GM19035 (cell line): Measurements from ENCODE around the gene CFAP57.

Experiments
- ATAC-seq: cut with Tn5 transposase; IDR thresholded peaks from one replicate; pipeline ENCODE4 v1.9.1; 2021; ENCODE audit not compliant: unreplicated experiment

Gene CFAP57

DNA sequence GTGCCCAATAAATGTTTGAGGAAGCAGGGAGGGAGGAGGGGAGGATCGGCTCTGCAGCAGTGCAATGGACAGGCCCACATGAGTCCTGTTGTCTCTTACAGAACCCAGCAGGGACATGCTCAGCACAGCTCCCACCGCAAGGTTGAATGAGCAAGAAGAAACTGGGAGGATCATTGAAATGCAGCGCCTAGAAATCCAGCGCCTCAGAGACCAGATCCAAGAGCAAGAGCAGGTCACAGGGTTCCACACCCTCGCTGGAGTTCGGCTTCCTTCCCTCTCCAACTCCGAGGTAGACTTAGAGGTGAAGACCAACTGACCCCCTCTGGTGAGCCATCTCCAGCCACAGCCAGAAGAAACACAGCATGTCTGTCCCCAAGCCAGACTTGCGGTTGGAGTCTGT is 81.7 kb downstream of the CFAP57 start:
- no peak for ATAC-seq

GRCh38 chr1:43255438-43256210 is 83.5 kb downstream of the CFAP57 start:
- no peak for ATAC-seq

DNA sequence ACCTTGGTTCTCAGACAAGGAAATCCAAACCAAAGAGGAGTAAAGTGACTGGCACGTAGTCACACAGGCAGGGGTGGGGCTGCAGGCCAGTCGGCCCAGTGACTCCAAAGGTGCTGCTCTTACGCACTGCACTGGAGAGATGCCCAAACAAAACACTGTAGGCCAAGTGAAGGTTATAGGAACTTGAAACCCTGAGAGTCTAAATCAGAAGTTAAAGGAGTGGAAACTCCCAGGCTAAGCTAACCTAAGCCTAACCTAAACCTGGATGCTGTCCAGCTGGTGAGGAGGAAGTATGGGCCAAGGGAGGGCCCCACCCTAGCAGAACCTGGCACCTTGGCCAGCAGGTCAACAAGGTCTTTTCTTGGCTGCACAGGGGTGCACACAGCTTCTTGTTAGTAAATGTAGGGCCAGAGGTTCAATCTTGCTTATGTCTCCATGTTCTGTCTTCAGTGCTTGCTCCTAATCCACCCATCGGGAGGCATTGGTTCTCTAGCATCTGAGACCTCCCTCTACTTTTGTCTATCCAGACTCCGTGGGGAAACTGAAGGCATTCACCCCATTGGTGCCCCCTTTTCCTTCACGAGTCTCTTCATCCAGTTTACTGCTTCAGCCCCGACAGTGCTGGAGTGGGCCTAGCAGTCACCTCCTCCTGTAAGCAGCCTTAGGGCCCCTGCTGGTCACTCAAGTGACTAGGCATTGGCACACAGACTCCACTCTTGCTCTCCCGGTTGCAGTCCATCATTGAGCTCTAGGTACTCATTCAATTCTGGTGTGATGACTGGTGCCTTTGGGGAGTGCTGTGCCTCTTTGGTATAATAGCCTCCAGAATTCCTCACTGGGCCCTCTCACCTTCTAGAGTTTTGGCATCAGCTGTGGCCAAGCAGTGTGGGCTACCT is 84.8 kb downstream of the CFAP57 start:
- ATAC-seq: no peak

GRCh38 chr1:43258370-43258769 is 86.2 kb downstream of the CFAP57 start:
- ATAC-seq: no peak

DNA sequence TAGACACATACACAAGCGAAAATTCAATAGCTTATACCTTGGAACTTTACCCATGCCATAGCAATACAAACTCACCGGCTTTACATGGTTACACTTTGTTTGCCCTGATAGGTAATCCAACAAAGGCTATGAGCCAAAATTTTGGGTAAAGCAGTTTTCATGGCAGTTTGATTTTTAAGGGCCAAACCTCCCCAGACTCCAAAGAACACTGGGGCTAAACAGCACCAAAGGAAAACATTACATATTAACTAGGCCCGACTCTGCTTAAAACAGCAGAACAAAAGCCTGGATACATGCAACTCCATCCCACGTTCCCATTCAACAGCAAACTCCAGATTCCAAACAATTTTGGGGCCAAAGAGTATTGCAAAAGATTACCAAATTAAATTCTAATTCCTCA is 93.3 kb downstream of the CFAP57 start:
- ATAC-seq: no peak

DNA sequence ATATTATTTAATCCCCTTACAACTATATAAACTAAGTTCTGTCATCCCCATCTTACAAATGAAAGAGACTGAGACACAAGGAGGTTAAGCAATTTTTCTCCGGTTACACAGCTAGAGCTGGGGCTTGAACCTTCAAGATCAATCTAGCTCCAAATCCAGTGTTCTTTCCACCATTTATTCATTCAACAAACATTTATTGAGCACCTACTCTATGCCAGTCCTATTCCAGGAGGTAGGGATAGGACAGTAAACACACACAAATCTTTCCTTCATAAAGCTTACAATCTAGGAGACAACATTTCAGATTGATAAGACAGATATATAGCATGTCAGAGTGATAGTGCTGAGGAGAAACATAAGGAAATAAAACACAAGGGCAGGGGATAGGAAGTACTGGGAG is 94.8 kb downstream of the CFAP57 start:
- ATAC-seq: no peak

GRCh38 chr1:43267291-43267805 is 95.2 kb downstream of the CFAP57 start:
- no peak for ATAC-seq

DNA sequence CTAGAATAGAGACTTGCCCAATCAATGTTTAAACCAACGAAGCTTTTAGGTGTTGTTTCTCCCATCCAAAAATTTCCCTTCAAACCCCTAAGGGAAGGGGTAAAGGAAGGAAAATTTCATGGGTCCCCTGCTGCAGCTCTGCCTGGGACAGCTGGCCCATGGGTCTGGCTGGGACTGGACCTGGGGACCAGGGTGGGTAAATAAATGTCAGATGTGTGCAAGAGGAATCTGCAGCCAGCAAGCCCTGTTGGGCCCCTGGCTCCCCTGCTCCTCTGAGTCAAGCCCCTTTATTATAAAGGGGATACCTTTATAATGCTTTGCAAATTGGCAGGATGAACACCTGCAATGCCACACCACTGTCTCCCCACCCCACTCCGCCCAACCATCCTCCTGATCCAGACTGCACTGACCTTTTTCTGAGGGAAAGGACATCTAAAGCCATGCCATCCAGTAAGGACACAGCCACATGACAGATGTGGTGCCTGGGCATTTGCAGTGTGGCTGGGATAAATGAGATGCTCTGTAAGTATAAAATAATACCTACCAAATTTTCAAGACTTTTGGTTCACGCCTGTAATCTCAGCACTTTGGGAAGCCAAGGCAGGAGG is 95.8 kb downstream of the CFAP57 start:
- ATAC-seq: no peak

- ATAC-seq: no peak
These were observed 97.7 kb downstream of the CFAP57 start, which contains the start of gene TMEM125 for GRCh38 chr1:43269627-43270375. TSS of gene TMEM125 (plus strand) at chr1:43269983. CDS start at chr1:43272723, 2,740 bp downstream.

GRCh38 chr1:43270421-43271095 is 98.4 kb downstream of the CFAP57 start:
- no peak for ATAC-seq

DNA sequence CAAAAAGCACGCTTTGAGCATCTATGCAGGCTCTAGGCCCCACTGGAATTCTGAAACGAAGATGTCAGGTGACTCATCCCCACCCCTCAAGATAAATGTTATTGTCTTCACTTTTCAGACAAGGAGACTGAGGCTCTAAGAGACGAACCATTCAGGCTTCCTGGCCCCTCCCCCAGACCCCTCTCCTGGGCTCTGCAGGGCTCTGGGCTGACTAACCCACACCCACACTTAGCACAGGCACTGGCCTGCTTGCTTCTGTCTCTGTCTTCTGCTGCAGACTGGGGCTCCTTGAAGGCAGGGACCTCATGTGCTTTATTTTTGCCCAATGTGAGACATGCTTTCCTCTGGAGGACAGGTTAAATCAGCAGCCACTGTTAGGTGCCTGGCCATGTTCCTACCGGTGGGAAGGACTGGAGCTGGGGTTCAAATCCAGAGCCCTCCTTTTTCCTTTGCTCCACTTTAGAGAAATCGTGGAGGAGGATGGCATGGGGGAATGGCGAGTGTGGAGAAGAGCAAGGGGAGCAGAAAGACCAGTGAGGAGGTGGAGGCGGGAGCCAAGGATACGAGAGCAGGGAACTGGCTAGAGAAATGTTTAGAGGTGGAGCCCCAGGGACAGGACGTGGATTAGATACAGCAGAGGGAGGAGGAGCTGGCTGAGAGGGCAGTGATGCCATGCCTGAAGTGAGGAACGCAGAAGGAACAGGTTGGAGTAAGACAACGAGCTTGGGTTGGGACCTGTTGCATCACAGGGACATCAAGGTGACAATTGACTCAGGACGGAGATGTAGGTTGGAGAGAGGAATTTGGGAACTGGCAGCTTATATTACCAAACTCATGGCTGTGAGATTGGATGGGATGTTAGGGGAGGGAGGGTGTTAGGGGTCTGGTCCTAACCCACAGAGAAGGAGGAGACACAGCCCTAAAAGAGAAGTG is 99.3 kb downstream of the CFAP57 start:
- ATAC-seq: no peak

GRCh38 chr1:43272161-43272560 is 100.0 kb downstream of the CFAP57 start:
- no peak for ATAC-seq

DNA sequence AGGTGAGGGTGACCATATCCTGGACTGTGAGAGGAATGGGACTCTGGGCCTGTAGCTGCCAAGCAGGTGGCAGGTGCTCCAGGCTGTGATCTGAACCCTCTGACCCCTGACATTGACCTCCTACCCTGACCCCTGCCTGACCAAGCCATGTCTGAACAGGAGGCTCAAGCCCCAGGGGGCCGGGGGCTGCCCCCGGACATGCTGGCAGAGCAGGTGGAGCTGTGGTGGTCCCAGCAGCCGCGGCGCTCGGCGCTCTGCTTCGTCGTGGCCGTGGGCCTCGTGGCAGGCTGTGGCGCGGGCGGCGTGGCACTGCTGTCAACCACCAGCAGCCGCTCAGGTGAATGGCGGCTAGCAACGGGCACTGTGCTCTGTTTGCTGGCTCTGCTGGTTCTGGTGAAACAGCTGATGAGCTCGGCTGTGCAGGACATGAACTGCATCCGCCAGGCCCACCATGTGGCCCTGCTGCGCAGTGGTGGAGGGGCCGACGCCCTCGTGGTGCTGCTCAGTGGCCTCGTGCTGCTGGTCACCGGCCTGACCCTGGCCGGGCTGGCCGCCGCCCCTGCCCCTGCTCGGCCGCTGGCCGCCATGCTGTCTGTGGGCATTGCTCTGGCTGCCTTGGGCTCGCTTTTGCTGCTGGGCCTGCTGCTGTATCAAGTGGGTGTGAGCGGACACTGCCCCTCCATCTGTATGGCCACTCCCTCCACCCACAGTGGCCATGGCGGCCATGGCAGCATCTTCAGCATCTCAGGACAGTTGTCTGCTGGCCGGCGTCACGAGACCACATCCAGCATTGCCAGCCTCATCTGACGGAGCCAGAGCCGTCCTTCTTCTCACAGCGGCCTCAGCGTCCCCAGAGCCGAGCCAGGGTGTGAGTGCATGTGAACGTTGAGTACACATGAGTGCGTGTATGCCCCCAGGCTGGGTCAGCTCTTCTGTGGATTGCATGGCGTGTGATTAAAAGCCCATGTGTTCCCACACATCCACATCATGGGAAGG is 100.7 kb downstream of the CFAP57 start:
- no peak for ATAC-seq

DNA sequence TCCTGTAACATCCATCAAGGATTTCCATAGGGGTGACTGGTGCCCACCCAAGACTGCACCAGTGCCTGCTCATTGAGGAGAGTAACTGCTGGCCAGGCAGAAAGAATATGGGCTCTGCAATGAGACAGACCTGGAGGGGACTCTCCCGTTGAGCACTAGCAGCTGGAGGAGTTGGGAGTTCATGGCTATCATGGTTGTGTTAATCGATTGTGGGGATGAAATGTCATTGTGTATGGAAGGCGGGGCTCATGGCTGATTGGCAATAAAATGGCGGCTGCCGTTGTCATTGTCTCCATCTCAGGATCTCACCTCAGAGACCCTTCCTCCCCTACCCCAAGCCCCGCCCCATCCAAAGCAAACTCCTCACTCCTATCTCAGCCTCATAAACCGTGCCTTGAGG is 101.6 kb downstream of the CFAP57 start:
- no peak for ATAC-seq

GRCh38 chr1:43274125-43274803 is 102.1 kb downstream of the CFAP57 start:
- ATAC-seq: no peak

DNA sequence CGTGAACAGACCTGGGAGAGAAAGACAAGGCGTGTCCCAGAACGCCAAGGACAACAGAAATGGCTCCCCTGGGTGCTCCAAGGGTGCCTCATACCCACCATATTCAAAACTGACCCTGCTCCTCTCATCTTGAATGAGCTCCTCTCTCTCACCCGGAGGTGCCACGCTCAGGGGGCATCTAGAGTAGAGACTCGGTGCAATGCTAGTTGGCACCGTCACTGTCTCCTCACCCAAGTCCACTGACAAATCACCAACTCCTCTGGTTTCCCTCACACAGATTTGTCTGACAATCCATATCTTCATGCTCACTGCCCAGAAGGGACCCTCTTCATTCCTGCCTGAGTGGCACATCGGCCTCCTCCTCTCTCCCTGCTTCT is 102.7 kb downstream of the CFAP57 start:
- ATAC-seq: no peak
